NCI-H1048 (cell line): ENCODE results near the gene HSDL1.

Source experiments
- DNase-seq: peaks from one replicate; lab custom pipeline; 2025; lab: John Stamatoyannopoulos, UW

The HSDL1 gene

DNA sequence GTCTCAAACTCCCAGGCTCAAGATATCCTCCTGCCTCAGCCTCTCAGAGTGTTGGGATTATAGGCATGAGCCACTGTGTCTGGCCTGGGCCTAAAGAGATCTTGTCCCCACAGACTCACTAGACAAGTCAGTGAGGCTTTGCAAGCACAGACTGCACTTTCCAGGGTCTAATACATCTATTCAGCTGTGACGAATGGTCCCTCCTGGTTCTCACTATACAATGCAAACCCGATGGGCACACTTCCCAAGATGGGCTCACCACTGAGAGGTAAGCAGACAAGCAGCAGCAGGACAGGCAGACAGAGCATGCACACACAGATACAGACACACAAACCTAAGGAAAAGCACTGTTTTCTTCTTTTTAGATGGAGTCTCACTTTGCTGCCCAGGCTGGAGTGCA is 37.1 kb downstream of the HSDL1 start:
- no peak for DNase-seq

DNA sequence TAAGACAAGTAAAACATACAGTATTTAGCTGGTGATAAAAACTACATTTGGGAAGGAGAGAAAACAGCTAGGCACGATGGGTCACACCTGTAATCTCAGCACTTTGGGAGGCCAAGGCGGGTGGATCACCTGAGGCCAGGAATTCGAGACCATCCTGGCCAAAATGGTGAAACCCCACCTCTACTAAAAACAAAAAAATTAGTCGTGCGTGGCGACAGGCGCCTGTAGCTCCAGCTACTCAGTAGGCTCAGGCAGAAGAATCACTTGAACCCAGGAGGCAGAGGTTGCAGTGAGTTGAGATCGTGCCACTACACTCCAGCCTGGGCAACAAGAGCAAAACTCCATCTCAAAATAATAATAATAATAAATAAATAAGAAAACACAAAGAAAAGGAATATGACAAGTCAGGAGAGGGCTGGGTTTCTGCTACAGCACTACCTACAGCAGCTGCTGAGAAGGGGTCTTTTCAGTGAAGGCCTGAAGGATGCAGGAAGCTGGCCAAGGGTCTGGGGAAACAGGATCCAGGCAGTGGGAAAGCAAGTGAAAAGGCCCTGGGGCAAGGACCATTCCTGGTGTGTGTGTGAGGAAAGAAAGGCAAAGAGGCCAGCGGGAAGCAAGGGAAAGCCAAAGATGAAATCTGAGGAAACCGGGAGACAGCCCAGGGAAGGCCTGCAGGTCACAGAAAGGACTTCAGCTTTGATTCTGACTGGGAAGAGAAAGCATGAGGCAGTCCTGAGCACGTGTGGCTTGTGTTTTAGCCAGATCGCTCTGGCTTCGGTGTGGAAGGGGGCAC is 38.8 kb downstream of the HSDL1 start:
- no peak for DNase-seq

DNA sequence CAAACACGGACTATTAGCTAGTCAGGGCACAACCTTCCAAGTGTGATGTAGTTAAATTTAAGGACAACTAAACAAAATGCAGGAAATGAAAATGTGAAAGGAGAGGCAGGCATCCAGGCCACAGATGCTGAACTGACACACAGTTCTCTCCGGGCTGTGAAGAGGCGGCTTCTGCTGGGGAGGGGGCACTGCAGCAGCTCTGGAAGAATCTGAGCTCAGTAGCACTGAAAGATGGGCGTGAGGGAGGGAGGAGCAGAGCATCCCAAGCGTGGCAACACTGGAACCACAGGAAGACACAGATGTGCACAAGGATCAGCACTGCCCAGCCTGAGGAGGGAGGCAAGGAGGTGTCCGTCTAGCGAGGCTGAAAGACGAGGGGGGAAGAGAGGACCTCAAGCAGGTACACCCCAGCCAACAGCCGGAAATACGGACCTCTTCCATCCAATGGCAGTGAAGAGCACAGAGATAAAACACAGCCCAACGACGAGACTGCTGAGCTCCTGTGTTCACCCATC is 39.6 kb downstream of the HSDL1 start:
- DNase-seq = no peak

DNA sequence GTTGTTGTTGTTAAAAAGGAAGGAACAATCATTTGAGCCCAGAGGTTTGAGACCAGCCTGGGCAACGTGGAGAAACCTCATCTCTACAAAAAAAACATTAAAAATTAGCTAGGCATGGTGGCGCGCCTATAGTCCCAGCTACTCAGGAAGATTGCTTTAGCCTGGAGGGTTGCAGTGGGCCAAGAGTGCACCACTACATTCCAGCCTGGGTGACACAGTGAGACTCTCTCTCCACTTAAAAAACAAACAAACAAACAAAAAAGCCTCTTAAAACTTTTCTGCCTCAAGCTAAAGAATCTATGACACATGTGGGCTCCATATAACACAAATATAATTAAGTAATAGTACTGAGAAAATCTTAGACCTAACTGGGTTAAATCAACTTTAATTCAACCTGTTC is 40.7 kb downstream of the HSDL1 start:
- DNase-seq = no peak

DNA sequence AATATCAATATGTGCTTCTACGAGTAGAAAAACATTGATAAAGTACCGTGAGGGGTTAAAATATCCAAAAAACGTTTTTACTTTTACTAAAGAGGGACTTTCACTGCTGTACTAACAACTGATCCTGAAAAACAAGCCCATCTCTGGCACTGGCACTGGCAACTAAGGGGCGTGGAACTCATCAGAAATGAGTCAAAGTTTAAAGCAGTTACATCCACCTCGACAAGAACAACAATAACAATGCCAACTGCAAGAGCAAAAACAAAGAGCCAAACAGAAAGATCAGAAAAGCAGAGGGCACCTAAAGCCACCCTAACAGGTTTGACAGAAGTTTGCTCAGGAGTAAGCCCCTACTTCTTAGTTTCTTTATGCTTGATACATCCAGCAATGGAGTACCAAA is 41.3 kb downstream of the HSDL1 start:
- no peak for DNase-seq

DNA sequence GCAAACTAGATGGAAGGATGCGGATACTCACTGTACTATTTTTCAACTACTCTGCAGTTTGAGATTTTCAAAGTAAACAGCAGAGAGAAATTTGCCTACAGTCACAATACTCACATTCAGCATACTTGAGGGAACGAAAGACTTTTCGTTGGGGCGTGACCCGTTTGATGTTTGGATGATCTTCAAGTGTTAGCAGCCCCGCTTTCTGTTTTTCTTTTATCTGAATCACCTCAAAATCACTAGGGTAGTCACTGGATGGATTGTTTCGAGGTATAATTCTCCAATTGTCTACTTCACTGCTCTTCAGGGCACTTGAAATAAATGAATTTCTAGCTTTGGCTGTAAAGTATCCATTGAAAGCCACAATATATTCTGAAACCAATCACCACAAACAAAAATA is 46.0 kb downstream of the HSDL1 start:
- no peak for DNase-seq

DNA sequence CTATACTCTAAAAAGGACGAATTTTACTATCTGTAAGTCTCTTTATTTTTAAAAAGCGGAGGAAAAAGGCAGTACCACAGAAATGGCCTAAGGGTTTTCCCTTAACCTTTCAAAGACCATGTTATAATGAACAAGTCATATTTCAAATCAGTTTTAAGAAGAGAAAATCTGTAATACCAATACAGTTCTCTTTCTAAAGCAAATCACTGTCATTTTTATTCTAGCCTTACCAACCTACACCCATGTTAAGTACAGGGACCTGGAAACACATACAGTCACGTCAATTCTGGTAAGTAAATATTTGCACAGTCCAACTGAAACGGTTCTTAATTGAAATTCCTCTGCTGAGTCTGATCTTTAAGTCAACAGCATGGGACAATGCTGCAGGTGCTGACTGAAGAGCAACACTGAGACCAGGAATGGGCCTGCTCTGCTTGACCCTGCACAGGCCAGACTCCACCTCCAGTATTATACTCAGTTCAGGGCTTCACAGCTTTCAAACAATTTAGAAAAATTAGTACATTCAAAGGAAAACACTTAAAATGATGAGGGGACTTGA is 48.5 kb downstream of the HSDL1 start:
- no peak for DNase-seq

DNA sequence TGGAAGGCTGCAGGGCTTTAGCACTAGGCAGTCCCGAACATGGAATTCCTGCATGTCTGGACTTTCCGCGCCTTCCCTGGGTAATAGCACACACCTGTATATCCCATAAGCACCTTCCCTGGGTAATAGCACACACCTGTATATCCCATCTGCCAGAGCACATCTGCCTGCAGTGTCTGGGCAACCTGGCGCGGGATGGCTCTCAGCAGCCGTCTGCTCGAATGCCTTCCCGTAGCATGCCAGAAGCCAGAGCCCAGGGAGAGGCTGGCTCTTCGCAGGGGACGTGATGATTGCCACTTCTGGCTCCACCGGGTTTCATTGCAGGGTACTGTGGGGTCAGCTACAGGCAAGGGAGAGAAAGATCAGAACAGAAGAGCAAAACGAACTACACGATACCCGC is 49.5 kb downstream of the HSDL1 start:
- no peak for DNase-seq

DNA sequence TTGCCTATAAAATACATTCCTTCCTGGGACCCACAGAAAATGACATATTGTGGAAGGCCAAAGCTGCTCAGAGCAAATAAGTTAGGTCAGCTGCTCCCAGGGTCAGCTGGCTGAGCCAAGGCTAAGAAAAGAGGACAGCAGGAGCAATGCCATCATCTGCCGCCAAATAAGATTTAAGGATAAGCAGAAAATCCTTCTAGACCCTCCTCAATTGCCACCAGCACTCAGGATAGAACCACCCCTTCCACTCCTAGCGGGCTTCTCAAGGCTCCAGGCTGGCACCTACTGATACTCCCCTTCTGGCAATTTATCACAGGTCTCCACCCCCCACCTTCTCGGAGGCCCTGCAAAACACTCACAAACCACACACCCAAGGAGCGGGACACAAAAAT is 51.1 kb downstream of the HSDL1 start:
- no peak for DNase-seq

DNA sequence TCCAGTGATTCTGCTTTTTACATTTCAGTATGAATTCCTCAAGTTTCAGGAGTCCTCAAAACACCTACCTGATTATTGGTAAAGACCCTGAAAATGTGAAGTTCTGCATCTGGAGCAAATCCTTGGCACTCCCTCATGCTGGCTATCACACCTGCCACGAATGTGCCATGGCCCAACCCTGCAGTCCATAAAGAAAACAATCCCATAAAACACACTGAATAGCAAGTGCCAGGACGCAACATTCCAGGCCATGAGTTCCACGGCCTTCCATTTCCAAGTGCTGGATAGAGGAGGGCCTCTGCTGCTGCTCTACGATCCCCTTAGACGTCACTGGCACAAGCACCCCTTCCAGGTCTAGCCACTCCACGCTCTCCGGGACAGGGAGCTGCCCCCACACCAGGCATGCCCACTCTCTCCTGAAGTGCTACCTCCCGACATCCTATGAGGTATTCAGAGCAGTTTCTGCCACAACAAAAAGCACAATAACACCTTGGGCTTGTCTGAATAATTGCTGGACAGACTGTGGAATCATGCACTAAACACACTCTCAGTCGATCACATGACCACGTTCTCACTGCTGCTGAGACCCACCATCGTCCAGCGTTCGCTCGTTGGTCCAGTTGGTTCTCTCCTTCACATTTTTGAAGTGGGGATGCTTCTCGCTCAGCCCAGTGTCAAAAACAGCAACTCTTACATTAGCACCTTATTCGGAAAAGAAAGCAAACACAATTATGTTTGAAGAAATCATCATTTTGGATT is 51.7 kb downstream of the HSDL1 start:
- no peak for DNase-seq

DNA sequence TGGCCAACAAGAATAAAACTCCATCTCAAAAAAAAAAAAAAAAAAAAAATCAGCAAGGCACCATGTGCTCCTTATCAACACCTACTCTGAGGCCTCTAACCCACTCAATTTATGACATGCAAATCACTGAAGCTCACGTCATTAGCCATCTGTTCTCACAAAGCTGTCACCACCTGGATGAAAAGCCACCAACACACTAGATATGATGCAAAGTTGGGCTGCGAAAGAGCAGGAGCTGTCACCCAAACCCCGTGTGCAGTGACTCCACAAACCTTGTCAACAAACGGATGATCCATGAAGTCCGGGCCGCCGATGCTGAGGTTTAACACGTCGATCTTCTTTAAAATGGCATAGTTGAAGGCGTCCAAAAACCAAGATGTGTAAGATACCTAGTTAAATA is 53.5 kb downstream of the HSDL1 start:
- no peak for DNase-seq

DNA sequence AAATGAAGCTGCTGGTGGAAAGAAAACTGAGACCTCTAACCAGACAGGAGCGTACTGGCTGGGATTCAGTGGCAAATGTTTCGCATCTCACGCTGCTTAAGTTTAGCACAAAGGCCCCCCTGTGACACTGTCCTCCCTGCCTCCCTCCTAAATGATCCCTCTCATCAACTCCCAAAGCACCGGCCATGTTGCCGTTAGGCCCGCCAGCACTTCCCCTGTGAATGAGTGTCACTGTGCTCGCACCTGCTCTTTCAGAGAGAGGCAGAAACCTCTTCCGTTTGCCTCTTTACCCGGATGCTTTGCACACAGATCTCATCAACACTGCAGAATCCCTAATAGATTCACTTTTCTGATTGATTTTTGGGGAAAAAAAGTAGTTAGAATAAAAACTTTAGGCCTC is 54.8 kb downstream of the HSDL1 start:
- DNase-seq = no peak

DNA sequence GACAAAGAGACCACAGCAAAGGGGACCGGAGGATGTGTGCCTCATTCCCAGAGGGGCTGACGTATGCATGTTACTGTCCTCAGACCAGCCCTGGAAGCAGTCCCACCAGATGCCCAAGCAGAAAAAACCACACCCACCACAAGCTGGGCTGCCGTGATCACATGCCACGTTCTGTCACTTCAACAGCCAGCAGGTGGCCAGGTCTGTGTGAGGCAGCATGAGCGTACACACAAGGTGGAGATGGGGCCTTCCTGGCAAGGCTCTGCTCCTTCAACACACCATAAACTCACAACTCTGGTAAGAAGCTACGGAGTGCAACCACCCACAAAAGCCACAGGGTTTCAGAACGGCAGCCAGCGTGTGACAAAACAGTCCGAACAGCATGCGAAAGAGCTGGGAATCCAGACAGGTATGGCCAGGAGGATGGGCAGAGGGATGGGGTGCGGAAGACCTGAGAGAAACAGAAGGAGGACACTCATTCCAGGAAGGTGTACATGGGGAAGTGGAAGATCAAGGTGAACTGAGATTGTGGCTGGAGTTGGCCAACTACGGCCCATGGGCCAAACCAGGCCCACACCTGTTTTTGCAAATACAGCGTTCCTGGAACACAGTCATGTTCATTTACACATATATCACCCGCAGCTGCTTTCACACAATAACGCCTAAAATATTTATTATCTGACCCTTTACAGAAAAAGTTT is 56.1 kb downstream of the HSDL1 start:
- DNase-seq = no peak

DNA sequence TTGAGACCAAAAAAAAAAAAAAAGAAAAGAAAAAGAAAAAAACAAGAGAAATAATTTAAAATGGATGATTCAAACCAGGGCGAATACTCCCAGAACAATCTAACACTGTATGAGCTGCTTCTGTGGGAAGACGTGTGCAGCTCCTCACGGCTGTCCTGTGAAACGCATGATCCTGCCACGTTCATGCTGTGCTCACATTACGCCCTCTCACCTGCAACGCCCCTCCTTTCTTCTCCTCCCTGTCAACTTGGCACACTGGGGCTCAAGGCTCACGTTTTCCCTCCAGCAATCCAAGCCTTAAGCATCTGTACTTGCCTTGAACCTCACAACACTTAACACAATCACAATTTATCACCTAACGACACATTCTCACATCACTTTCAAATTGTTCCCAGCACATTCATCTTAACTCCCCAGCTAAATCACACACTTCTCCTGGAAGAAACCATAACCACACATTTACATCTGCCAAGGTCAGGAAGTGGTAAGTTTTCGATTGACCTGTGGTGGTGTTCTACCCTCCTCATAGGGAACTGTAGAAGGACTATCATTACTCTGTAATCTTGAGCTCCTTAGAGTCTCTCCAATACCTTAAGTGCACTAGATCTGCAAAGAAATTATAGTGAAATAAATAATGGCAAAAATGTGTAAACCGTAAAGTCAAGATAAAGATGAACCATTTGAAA is 57.4 kb downstream of the HSDL1 start:
- no peak for DNase-seq

DNA sequence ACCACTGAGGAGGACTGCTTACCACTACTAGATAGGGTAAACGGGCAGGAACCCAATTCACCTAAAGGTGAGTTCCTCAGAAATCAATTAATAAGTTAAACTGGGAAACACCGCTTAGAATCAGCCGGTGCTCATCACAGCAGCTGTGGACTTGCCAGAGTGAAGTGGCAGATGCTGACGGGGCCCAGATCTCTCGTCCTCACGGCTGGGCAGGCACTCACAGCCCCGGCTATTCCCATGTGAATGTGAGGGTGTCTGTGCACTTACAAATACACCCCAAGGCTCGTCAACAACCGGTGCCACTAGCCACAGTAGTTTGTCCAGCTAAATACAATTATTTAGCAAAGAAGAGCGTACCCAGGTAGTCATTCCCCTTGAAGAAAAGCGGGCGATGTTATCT is 58.0 kb downstream of the HSDL1 start:
- no peak for DNase-seq

DNA sequence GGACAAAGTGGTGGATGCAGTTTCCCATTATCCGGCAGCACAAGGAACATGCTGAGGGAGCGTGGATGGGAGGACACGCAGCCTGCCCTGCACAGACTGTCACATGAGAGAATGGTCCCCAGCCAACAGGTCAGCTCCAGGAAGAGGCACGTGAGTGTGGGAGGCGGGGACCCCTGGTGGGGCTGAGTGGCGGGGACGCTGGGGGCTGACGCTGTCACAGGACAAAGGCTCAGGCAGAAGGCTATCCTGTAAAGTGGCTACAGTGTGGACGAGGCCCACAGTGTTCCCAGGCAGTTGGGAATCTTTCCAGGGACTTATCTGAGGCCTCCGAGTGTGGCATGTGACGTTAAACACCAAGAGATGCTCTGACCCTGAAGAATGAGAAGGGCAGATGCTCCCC is 58.6 kb downstream of the HSDL1 start:
- DNase-seq = no peak

DNA sequence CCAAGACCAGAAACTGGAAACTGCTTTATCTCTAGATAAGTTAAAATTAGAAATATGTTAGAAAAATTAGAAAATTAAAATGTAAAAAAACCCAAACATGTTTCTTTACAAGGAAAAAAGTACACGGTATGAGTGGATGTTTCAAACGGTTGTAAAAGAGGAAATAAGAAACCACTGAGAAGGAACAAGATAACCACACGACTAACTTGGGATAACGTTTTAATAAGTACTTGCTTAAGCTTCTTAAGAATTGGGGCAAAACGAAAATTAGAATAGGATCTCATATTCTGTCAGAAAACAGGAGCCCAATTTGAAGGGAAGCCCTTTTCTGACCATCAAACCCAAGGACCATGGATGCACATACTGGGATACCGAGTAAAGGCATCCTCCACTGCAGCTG is 59.2 kb downstream of the HSDL1 start:
- no peak for DNase-seq

DNA sequence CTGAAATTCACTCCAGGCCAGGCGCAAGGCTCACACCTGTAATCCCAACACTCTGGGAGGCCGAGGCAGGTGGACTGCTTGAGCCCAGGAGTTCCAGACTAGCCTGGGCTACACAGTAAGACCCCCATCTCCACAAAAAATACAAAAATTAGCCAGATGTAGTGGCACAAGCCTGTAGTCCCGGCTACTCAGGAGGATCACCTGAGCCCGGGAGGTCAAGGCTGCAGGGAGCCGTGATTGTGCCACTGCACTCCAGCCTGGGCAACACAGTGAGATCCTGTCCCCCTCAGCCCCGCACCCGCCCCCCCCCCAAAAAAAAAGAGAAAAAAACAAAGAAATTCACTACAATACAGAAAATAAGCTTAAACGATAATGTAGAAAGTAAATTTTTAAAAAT is 59.7 kb downstream of the HSDL1 start:
- no peak for DNase-seq

DNA sequence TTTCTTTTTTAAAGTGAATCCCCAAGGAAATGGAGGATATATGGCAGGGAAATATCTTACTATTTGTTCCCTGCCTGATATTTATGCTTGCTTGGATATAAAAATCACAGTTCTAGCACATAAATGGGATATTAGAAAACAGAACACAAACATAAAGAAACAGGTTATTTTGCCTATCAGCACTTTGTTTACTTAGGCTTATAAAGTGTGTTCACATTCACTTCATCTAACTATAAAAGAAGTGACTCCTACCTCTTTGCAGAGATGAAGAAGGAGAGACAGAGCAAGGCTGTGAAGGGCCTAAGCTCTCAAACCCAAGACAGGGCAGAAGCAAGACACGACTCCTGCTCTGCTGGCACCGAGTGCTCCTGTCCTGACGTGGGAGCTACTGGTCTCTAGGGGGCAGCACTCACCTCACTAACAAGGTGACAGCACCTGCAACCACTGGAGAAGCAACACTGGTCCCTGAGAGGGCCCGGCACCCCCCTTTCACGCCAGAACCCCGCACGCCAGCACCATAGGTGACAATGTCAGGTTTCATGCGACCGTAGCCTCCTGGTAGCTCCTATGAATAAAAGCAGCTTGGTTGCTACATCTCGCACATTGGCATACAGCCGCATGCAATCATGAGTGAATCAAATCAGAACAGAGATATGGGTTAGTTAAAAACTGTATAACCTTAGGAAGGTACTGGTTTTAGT is 60.3 kb downstream of the HSDL1 start:
- DNase-seq = peak; percentile 0

DNA sequence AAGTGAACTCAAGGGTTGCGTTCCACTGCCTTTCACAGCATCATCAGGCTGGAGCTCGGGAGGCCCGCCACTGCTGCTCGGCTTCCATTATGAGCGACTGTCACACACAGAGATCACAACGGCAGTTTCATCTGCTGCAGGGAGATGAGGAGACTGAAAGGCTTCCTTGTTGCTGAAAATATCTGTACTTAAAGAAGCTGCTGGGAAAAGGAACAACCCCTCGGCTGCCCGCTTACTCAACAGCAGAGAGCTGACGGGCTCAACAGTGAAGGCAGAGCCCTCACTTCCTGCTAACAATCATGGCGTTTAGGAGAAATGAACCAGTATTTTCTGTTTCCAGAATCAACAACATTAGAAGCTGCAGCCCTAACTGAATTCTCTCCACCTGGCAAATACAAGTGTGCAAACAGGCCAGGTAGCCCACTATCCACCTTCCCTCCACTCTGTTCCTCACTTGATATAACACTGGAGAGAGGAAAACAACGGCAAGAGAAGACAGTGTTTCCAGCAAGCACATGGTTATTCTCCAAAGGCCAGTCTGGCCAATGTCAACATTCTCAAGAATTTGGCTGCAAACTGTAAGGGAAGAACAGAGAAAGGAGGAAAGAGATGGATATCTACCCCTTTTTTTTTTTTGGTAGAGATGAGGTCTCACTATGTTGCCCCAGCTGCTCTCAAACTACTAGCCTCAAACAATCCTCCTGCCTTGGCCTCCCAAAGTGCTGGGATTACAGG is 62.0 kb downstream of the HSDL1 start:
- DNase-seq = no peak

DNA sequence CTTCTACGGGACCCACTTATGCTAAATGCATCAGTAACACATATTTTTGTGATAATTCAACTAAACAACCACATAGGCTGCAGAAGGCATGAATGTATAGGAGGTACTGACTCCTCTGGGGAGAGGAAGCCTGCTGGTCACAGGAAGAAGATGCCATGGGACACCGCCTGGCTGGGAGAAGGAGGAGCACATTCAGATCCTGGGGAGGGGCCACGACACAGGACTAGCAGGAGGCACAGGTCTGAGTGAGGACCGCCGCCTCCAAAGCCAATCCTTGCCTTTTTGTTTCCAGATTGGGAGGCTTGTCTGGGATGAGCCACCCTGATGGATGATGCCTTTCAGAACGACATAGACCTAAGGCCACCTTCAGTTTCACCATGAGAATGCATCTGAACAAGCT is 62.9 kb downstream of the HSDL1 start:
- no peak for DNase-seq
